GM19099 (cell line): ENCODE results near the gene CD93.

Experiments
- POLR2A ChIP-seq: IDR thresholded peaks from 3 replicates; pipeline ENCODE4 v1.6.1; 2011; ENCODE audit warnings: low read depth; ENCODE audit not compliant: insufficient read length; ENCODE audit errors: extremely low read depth

Gene CD93

GRCh38 chr20:23096097-23096496 is 10.0 kb upstream of the CD93 start:
- TF ChIP-seq POLR2A, result no peak

GRCh38 chr20:23095499-23095898 is 9.4 kb upstream of the CD93 start:
- TF ChIP-seq POLR2A, result no peak

- TF ChIP-seq POLR2A, result no peak
Observed at GRCh38 chr20:23094927-23095326, 8.8 kb upstream of the CD93 start.

GRCh38 chr20:23094213-23094896 is 8.2 kb upstream of the CD93 start:
- no peak for TF ChIP-seq POLR2A

- no peak for TF ChIP-seq POLR2A
Observed at GRCh38 chr20:23093613-23094012, 7.5 kb upstream of the CD93 start.

- TF ChIP-seq POLR2A, result no peak
Observed at GRCh38 chr20:23092861-23093495, 6.9 kb upstream of the CD93 start.

- no peak for TF ChIP-seq POLR2A
Observed at GRCh38 chr20:23092384-23092756, 6.2 kb upstream of the CD93 start.

GRCh38 chr20:23091721-23092383 is 5.7 kb upstream of the CD93 start:
- TF ChIP-seq POLR2A, result no peak

GRCh38 chr20:23090878-23091277 is 4.8 kb upstream of the CD93 start:
- no peak for TF ChIP-seq POLR2A

- TF ChIP-seq POLR2A, result no peak
Observed at GRCh38 chr20:23090147-23090546, 4.0 kb upstream of the CD93 start.

GRCh38 chr20:23088866-23089265 is 2.7 kb upstream of the CD93 start:
- no peak for TF ChIP-seq POLR2A

- no peak for TF ChIP-seq POLR2A
Observed at GRCh38 chr20:23087587-23088251, 1.6 kb upstream of the CD93 start.

- no peak for TF ChIP-seq POLR2A
Observed at GRCh38 chr20:23086931-23087411, 847 bp upstream of the CD93 start.

GRCh38 chr20:23085436-23086055 is 578 bp downstream of the CD93 start:
- TF ChIP-seq POLR2A, result no peak

GRCh38 chr20:23084845-23085365 is 1.2 kb downstream of the CD93 start:
- no peak for TF ChIP-seq POLR2A
